T-helper 1 cell (primary cell): ENCODE measurements around the gene RTN4RL1.
A peak's percentile ranks its signal among the peaks of the same experiment; 100 is the strongest.
"Not testable (repeated sequence)": the region's sequence is repeated elsewhere in the genome, so short reads cannot be mapped to it uniquely, and the experiment has no call there.

Experiments
- DNase-seq, 5 donors: peaks; one replicate each; pipeline ENCODE4 v3.0.0-alpha.2; 2012 to 2020

RTN4RL1 gene

DNA sequence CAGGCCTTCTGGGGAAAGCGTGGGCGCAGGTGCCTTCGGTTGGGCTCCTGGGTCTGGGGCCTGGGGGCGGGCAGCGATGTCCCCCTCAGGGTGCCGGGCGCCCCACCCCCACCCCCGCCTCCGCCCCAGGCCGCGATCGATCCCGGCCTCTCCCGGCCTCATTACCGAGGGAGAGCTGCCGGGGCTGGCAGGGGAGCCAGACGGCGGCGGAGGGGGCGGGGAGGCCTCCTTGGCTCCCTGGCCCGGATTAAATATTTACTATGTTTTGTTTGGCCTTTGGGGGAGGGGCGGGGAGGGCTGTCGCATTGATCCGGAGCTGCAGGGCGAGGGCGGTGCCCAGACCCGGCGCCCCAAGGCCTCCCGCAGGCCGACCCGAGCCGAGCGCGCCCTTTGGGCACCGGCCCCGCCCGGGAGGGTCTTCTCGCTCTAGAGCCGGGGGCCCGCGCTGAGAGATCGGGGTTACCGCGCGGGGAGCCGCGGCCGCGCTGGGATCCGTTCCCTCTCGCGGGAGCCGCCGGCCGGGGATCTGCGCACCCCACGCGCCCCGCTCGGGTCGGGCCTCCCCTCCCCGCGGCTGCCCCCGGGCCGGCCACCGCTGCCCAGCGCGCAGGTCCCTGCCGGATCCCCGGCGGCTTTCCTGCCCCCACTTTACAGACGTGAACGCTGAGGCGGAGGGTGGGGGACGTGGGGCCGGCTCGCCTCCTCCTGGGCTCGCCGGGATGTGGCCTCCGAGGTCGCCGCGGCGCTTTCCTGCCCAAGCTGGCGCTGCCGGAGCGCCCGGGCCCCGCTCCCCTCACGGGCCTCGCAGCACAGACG lies 27.0 kb downstream of the RTN4RL1 start:
- no peak for DNase-seq

DNA sequence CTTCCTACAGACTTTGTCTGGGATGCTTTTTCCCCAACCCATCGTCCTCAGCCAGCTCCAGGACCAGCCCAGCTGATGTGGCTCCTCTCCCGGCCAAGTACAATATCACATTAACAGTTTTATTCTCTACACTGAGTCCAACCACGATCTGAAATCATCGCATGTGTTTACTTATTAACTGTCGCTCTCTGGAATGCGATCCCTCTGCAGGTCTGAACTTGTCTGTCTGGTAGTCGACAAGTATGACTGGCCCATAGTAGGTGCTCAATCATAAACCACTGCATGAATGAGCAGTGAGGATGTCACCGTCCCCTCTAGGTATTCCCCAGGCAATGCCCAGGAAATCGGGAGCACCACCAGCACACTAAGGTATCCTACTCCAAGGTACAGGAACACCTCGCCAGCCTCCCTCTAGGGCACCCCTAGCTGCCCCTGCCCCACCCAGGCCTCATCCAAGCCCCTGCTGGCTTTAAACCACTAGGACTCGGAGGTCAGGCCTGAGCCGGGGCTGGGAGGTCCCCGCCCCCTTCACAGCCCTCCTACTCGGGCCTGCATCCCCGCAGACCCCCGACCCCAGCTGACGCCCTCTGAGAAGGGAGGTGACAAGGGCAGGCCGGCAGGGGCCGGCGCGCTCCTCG lies 27.7 kb downstream of the RTN4RL1 start:
- no peak for DNase-seq

DNA sequence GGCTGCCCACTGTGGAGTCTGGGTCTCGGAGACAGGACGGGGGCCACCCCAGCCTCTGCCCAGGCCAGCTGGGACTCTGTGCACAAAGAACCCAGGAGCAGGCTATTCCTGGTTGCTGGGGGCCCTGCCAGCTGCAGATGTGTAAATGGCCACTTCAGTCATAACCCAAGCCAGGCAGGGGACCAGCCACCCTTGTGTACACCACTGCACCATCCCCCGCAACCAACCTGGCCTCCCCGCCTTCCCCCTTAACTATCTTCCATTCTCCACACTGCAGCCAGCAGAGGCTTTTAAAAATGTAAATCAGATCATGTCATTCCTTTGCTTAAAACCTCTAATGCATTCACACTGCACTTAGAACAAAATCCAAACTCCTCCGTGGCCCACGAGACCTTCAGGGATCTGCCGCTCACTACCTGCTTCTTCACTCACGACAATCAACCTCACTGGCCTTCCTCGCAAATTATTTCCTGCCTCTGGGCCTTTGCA lies 28.3 kb downstream of the RTN4RL1 start:
- DNase-seq = no peak

DNA sequence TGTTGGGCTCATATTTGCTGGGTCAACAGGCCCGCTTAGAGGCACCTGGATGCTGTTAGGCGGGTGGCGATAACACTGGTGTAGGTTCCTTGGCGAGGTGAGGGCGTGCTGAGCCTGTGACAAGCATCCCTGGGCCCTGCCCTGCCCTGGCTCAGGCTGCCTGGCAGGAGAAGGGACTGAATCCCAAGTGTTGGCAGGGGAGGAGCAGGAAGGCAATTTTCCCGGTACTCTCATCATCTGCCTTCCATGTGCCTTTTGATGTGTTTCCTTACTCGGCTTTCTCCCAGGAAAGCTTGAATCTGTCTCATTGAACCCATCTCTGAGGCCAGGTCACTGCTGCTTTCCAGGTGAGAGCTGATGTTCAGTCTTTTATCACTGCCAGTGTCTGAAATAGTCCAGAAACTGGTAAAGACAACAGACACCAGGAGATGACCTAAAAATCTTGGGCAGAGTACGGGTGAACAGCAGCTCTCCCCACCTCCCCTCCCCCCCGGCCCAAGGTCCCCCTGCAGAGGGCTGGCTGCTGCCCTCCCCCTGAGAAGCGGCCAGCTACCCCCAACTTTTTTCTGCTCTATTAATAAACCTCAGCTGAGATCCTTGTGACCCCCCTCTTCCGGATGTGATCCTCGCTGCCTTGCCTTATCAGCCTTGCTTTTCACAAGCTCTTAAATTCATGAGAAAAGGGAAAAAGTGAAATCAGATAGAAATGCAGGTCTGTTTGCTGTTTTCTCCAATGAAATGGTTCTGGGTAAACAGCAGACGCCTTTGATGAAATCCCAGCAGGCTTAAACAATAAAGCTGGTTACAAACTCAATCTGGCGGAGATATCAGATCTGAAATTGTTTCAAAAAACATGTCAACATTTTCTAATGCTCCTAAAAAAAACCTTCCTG lies 29.0 kb downstream of the RTN4RL1 start:
- no peak for DNase-seq

- no peak for DNase-seq
Measured at GRCh38 chr17:1995321-1995892, 29.7 kb downstream of the RTN4RL1 start.

- no peak for DNase-seq
Measured at GRCh38 chr17:1994707-1995106, 30.4 kb downstream of the RTN4RL1 start.

DNA sequence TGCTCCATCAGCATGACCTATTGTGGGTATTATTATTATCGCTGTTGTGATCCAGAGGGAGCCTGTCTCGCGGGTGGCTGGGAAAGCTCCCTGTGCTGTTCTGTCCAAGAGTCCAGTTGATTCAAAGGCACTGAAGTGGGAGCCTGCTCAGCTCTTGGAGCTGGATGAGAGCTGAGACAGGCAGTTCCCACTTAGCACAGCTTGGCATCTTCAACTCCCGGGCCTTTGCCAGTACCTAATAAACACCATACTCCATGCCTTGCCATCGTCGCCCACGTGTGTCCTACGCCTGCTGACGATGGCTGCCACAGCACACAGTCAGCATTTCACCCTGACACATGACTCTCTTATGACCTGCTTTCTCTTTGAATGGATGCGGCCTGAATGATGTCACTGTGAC lies 32.6 kb downstream of the RTN4RL1 start:
- DNase-seq = no peak

DNA sequence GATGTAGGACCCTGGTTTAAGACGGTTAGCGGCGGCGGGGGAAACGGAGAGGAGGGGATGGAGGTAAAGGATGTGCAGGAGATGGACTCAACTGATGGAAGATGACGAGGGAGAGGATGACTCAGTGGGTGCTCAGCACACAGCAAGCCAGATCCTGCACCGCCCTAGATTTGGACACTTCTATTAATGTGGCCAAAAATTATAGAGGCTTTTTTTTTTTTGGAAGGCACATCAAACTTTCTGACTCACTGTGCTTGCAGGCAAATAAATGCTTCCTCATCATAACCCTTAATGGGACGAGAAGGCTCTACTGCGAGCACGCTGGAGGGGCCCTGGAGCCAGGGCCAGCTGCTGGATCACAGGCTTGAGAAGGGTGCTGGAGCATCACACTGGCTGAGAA lies 36.0 kb downstream of the RTN4RL1 start:
- no peak for DNase-seq

DNA sequence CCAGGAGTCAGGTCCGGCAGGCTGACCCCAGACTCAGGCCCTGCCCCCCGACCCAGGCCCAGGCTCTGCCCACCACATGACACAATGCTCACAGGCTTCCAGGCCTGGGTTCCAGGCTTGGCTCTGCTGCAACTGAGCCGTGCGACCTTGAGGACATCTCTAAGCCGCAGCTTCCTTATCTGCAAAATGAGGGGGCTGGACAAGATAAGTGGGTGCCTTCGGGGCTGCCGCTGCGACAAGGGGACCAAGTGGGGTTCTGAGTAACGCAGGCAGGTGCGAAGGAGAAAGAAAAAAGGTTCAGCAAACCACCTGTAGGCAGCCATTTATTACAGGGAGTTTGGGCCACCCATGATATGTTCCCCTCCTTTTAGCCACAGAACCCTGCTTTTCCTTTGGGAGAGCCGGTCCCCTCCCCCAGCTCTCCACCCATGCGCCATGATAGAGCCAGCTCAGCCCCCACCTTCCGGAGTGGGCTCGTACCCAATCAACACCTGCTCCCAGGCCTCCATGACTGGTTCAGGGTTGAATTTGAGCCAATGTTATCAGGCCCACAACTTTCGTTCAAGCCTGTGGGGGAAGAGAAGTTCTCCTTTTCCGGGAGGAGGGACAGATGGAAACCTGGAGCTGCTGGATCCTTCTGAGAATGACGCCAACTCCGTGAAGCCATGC lies 38.2 kb downstream of the RTN4RL1 start:
- DNase-seq = no peak

- no peak for DNase-seq
Measured at GRCh38 chr17:1985686-1986085, 39.4 kb downstream of the RTN4RL1 start.

- no peak for DNase-seq
Measured at GRCh38 chr17:1985093-1985492, 40.0 kb downstream of the RTN4RL1 start.

DNA sequence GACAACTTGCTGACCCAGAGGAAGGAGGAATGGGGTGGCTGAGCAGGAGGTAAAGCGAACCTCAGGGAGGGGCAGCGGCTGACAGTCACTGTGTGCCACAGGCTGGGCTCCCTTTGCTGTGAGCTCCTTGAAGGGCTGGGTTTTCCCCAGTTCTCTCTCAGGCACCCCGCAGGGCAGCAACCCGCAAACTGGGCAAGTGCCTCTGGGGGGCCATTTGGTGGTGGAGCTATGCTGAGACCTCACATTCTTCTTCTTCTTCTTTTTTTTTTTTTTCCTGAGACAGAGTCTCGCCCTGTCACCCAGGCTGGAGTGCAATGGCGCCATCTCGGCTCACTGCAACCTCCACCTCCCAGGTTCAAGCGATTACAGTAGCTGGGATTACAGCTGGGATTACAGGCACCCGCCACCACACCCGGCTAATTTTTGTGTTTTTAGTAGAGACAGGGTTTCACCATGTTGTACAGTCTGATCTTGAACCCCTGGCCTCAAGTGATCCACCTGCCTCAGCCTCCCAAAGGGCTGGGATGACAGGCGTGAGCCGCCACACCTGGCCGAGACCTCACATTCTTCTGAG lies 42.3 kb downstream of the RTN4RL1 start:
- DNase-seq = not testable (repeated sequence)

DNA sequence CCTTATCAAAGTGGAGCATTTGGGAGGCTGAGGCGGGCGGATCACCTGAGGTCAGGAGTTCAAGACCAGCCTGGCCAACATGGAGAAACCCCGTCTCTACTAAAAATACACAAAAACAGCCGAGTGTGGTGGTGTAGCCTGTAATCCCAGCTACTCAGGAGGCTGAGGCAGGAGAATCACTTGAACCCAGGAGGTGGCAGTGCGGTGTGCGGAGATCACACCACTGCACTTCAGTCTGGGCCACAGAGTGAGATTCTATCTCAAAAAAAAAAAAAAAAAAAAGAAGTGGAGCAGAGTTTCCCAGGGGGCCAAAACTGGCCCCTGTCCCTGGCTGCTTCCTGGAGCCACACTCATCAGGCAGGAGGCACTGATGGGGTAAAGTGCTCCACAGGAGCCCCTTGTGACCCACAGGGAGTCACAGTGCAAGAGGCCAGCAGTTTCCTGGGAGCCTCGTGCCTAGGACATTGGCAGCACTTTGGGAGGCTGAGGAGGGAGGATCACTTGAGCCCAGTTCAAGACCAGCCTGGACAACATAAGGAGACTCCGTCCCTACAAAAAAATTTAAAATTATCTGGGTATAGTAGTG lies 44.4 kb downstream of the RTN4RL1 start:
- no peak for DNase-seq

DNA sequence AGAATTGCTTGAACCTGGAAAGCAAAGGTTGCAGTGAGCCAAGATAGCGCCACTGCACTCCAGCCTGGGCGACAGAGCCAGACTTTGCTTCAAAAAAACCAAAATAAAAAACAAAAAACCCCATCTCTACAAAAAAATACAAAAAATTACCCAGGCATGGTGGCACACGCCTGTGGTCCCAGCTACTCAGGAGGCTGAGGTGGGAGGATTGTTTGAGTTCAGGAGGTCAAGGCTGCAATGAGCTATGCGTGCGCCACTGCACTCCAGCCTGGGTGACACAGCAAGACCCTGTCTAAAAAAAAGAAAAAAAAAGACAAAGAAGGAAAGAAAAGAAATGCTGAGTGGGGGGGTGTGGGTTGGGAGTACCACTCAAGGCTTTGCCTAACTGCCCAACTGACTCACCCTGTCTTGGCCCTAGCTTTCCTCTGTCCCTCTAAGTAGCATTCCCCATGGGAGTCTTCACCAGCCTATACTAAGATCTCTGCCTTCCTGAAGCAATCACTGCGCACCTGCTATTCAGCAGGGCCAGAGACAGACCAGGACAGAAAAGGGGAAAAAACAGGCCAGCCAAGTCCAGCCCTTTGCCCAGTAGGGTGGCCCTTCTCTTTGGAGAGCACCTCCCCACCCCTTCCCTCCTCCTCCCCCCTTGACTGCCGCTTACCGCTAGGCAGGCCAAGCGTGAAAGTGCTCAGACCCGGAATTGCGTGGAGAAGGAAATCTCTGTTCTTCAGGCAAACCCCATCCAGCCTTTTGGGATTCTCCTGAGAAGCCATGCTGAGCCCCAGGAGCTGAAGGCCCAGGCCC lies 45.8 kb downstream of the RTN4RL1 start:
- no peak for DNase-seq

DNA sequence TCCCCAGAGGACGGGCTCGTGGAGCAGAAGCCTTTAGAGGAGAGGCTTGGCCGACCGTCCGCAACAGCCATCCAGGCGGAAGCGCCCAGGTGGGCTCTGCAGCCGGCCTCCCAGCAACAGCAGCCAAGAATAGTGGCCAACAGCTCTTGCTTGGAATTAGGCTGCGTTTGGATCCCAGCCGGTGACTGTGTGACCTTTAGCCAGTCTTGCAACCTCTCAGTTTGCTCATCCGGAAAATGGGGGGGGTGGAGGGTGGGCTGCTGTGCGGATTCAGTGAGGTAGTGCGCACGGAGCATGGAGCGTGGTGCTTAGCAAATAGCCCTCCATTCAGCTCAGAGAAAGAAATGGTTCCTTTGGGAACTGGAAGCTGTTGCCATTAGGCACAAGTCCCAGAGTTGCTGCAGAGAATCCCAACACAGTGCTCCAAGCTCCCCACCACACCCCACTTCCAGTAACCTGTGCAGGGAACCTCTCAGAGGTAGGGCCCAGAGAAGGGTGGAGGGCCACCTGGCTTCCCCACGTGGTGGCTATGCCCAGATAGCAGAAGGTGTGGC lies 46.7 kb downstream of the RTN4RL1 start:
- DNase-seq = no peak

GRCh38 chr17:1977583-1978395 lies 47.3 kb downstream of the RTN4RL1 start:
- DNase-seq = no peak

GRCh38 chr17:1976683-1977064 lies 48.5 kb downstream of the RTN4RL1 start:
- no peak for DNase-seq

- DNase-seq = peak in 1 of 5 donors; percentile 16
Measured at GRCh38 chr17:1976000-1976682, 49.0 kb downstream of the RTN4RL1 start.

DNA sequence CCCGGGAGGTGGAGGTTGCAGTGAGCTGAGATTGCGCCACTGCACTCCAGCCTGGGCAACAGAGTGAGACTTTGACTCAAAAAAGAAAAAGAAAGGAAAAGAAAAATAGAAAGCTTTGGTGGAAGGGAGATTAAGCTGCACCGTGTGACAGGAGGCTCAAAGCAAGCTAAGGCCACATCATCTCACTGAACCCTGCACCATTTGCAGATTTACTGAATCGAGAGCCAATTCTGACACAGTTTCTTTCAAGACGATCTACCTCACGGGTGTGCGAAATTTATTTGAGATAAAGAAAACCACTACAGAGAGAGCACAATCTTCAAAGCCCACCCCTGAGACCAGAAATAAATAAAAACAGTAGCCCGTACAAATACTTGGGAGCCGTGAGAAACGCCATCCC lies 49.6 kb downstream of the RTN4RL1 start:
- DNase-seq = no peak
